DMS79 (cell line): ENCODE data around the gene P2RX7.
"Not testable (repeated sequence)": the region's sequence is repeated elsewhere in the genome, so short reads cannot be mapped to it uniquely, and the experiment has no call there.

Experiments used
- DNase-seq: peaks from one replicate; lab custom pipeline; 2025; lab: John Stamatoyannopoulos, UW

Gene P2RX7

GRCh38 chr12:121170611-121171260 lies 38.1 kb downstream of the P2RX7 start:
- no peak for DNase-seq

- DNase-seq = no peak
Observed at GRCh38 chr12:121172145-121172544, 39.5 kb downstream of the P2RX7 start.

- DNase-seq = no peak
Observed at GRCh38 chr12:121175383-121176119, 42.9 kb downstream of the P2RX7 start.

- DNase-seq = no peak
Observed at GRCh38 chr12:121176826-121177529, 44.3 kb downstream of the P2RX7 start.

- no peak for DNase-seq
Observed at GRCh38 chr12:121181181-121181580, 48.5 kb downstream of the P2RX7 start.

- no peak for DNase-seq
Observed at GRCh38 chr12:121182222-121182893, 49.7 kb downstream of the P2RX7 start.

GRCh38 chr12:121184425-121184824 lies 51.7 kb downstream of the P2RX7 start:
- peak; percentile 10 for DNase-seq

GRCh38 chr12:121184984-121185889 lies 52.6 kb downstream of the P2RX7 start:
- DNase-seq = no peak

- DNase-seq = no peak
Observed at GRCh38 chr12:121186826-121187225, 54.1 kb downstream of the P2RX7 start.

GRCh38 chr12:121187501-121187900 lies 54.8 kb downstream of the P2RX7 start:
- no peak for DNase-seq

- no peak for DNase-seq
Observed at GRCh38 chr12:121188227-121188626, 55.6 kb downstream of the P2RX7 start.

GRCh38 chr12:121189131-121189530 lies 56.5 kb downstream of the P2RX7 start:
- DNase-seq = no peak

- DNase-seq = no peak
Observed at GRCh38 chr12:121189619-121190155, 57.0 kb downstream of the P2RX7 start.

- DNase-seq = no peak
Observed at GRCh38 chr12:121190523-121191031, 57.9 kb downstream of the P2RX7 start.

GRCh38 chr12:121191151-121191550 lies 58.5 kb downstream of the P2RX7 start:
- DNase-seq = no peak

- no peak for DNase-seq
Observed at GRCh38 chr12:121196902-121197301, 64.2 kb downstream of the P2RX7 start.

GRCh38 chr12:121198949-121199348 lies 66.3 kb downstream of the P2RX7 start:
- DNase-seq = no peak

GRCh38 chr12:121201140-121201539 lies 68.5 kb downstream of the P2RX7 start:
- DNase-seq = not testable (repeated sequence)

GRCh38 chr12:121202407-121203355 lies 70.0 kb downstream of the P2RX7 start:
- DNase-seq = no peak

GRCh38 chr12:121203482-121203881 lies 70.8 kb downstream of the P2RX7 start:
- DNase-seq = no peak
